GM12878 (cell line): Measurements from ENCODE around the gene CCNB1IP1. TPM values are rescaled to one million over a fixed set of nuclear protein-coding genes. Genes with fewer than 3 reads are reported as not detected.

ENCODE experiments used
- FOXK2 ChIP-seq: fragments of 450-650 bp; IDR thresholded peaks from 2 replicates; pipeline ENCODE4 v1.6.1; 2017; ENCODE audit warnings: mild to moderate bottlenecking, moderate library complexity
- SREBF1 ChIP-seq: IDR thresholded peaks from 2 replicates; pipeline ENCODE4 v1.6.1; 2012; ENCODE audit warnings: mild to moderate bottlenecking, low read length
- YBX1 ChIP-seq: fragments of 450-650 bp; IDR thresholded peaks from 2 replicates; pipeline ENCODE4 v1.6.1; 2016; ENCODE audit warnings: antibody characterized with exemption
- polyA plus RNA-seq, 11 experiments: library from polyadenylated mRNA; depleted of rRNA in 4 of 11; unstranded in 6 of 11; stranded (reverse) in 5 of 11; fragments of >200 nt; fragmentation: Nextera tagmentation in 4 of 11; fragmentation: Illumina TruSeq in 1 of 11; extraction: Ambion mirVana in 4 of 11; extraction: Trizol in 1 of 11; gene quantifications; 1 replicate in 1 of 11; 2 replicates in 10 of 11; pipeline versions ENCODE4 v1.2.1 to v1.2.3, GENCODE V29; 2011 to 2016; ENCODE audit warnings: inconsistent platforms in 2 of 11, missing spikeins in 2 of 11, low read depth in 1 of 11
- total RNA-seq, 4 experiments: library from RNA; depleted of rRNA in 3 of 4; stranded (reverse); fragments of >200 nt in 3 of 4; fragmentation: Illumina TruSeq in 1 of 4; extraction: Trizol in 1 of 4; gene quantifications; 2 replicates each; pipeline versions ENCODE4 v1.2.1 to v1.2.3, GENCODE V29; 2013 to 2021
- TF ChIP-seq, protein P1 (sequence below): fragments of 450-650 bp; IDR thresholded peaks from 2 replicates; pipeline ENCODE4 v1.6.1; 2017; ENCODE audit warnings: mild to moderate bottlenecking, moderate library complexity
- TF ChIP-seq, protein P2 (sequence below): fragments of 450-650 bp; IDR thresholded peaks from 2 replicates; pipeline ENCODE4 v1.6.1; 2016; ENCODE audit warnings: mild to moderate bottlenecking

Gene CCNB1IP1
- total and polyA plus RNA-seq, 10 of the 15 experiments (the other 5 are each of a cell fraction or from before 2014, with no cell fraction given): 20.4 to 165 (median 86.5) TPM

DNA sequence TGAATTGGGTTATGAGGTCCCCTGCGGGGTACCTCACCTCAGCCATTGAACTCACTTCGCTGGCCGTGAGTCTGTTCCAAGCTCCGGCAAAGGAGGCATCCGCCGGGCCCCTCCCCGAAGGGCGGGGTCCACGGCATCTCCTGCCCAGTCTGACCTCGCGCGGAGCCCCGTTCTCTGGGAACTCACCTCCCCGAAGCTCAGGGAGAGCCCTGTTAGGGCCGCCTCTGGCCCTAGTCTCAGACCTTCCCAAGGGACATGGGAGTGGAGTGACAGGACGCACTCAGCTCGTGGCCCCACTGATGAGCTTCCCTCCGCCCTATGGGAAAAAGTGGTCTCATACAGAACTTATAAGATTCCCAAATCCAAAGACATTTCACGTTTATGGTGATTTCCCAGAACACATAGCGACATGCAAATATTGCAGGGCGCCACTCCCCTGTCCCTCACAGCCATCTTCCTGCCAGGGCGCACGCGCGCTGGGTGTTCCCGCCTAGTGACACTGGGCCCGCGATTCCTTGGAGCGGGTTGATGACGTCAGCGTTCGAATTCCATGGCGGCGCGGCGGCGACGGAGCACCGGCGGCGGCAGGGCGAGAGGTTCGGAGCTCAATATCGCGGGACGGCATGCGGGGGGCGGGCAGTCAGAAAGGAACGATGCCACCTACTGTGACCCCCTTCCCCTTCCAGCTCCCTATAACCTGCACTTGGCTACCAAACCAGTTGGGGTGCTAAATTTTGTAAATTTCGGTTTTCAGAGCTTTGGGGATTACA, 10.2 kb upstream of the CCNB1IP1 start, which contains the start of gene PARP2 (continued):
- TF ChIP-seq, protein P1, sequence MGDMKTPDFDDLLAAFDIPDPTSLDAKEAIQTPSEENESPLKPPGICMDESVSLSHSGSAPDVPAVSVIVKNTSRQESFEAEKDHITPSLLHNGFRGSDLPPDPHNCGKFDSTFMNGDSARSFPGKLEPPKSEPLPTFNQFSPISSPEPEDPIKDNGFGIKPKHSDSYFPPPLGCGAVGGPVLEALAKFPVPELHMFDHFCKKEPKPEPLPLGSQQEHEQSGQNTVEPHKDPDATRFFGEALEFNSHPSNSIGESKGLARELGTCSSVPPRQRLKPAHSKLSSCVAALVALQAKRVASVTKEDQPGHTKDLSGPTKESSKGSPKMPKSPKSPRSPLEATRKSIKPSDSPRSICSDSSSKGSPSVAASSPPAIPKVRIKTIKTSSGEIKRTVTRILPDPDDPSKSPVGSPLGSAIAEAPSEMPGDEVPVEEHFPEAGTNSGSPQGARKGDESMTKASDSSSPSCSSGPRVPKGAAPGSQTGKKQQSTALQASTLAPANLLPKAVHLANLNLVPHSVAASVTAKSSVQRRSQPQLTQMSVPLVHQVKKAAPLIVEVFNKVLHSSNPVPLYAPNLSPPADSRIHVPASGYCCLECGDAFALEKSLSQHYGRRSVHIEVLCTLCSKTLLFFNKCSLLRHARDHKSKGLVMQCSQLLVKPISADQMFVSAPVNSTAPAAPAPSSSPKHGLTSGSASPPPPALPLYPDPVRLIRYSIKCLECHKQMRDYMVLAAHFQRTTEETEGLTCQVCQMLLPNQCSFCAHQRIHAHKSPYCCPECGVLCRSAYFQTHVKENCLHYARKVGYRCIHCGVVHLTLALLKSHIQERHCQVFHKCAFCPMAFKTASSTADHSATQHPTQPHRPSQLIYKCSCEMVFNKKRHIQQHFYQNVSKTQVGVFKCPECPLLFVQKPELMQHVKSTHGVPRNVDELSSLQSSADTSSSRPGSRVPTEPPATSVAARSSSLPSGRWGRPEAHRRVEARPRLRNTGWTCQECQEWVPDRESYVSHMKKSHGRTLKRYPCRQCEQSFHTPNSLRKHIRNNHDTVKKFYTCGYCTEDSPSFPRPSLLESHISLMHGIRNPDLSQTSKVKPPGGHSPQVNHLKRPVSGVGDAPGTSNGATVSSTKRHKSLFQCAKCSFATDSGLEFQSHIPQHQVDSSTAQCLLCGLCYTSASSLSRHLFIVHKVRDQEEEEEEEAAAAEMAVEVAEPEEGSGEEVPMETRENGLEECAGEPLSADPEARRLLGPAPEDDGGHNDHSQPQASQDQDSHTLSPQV: no peak
- TF ChIP-seq, protein P2, sequence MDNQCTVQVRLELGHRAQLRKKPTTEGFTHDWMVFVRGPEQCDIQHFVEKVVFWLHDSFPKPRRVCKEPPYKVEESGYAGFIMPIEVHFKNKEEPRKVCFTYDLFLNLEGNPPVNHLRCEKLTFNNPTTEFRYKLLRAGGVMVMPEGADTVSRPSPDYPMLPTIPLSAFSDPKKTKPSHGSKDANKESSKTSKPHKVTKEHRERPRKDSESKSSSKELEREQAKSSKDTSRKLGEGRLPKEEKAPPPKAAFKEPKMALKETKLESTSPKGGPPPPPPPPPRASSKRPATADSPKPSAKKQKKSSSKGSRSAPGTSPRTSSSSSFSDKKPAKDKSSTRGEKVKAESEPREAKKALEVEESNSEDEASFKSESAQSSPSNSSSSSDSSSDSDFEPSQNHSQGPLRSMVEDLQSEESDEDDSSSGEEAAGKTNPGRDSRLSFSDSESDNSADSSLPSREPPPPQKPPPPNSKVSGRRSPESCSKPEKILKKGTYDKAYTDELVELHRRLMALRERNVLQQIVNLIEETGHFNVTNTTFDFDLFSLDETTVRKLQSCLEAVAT: no peak
- TF ChIP-seq YBX1 (no peak), FOXK2 (no peak), SREBF1 (no peak)
